WTC11 (cell line): Measurements from ENCODE around the gene RECK. TPM values are rescaled to one million over a fixed set of nuclear protein-coding genes. Genes with fewer than 3 reads are reported as not detected.

ENCODE experiments used
- ATAC-seq: fragments of 200-7000 bp; cut with Tn5 transposase; 2 replicates; pipeline ENCODE4 v1.10.0; 2021; ENCODE audit warnings: mild to moderate bottlenecking, moderate library complexity
- CTCF ChIA-PET: fragments of 300-600 bp; sonication (Branson Sonifier 250); formaldehyde crosslinking; loops from one replicate; lab custom pipeline; 2021; ENCODE audit warnings: antibody characterized with exemption; lab: Charles Lee
- POLR2A ChIA-PET: fragments of 350-600 bp; sonication (Branson Sonifier 250); formaldehyde crosslinking; loops from one replicate; lab custom pipeline; 2021; ENCODE audit warnings: antibody characterized with exemption; lab: Charles Lee
- DNase-seq: peaks from one replicate; pipeline ENCODE4 v3.0.0; 2021; ENCODE audit warnings: low spot score
- H3K27ac Mint-ChIP-seq: 2 replicates; pipeline ENCODE4 v1.8.0; 2021; ENCODE audit warnings: mixed read lengths
- H3K27me3 Mint-ChIP-seq: 2 replicates; pipeline ENCODE4 v1.8.0; 2021; ENCODE audit warnings: low read depth, mild to moderate bottlenecking, moderate library complexity, mixed read lengths
- H3K36me3 Mint-ChIP-seq: 2 replicates; pipeline ENCODE4 v1.8.0; 2021; ENCODE audit warnings: mixed read lengths
- H3K4me1 Mint-ChIP-seq: 2 replicates; pipeline ENCODE4 v1.8.0; 2022; ENCODE audit warnings: mixed read lengths
- H3K4me3 Mint-ChIP-seq: 2 replicates; pipeline ENCODE4 v1.8.0; 2021; ENCODE audit warnings: mild to moderate bottlenecking, moderate library complexity, mixed read lengths
- H3K9me3 Mint-ChIP-seq: 2 replicates; pipeline ENCODE4 v1.8.0; 2021; ENCODE audit warnings: mixed read lengths
- CDX4 ChIP-seq: fragments of 250-450 bp; sonication (Bioruptor Pico); IDR thresholded peaks from 2 replicates; pipeline ENCODE4 v1.9.0; 2021; ENCODE audit warnings: moderate library complexity, mild to moderate bottlenecking, inconsistent platforms, borderline replicate concordance
- CREM ChIP-seq: sonication (generic); formaldehyde crosslinking; IDR thresholded peaks from 2 replicates; pipeline ENCODE4 v1.8.1; 2022; ENCODE audit warnings: mild to moderate bottlenecking, missing genetic modification reagents, moderate library complexity
- E2F4 ChIP-seq: sonication (generic); formaldehyde crosslinking; IDR thresholded peaks from 2 replicates; pipeline ENCODE4 v1.8.1; 2022; ENCODE audit warnings: low read depth, mild to moderate bottlenecking, moderate library complexity, missing genetic modification reagents, borderline replicate concordance
- E2F5 ChIP-seq: sonication (generic); formaldehyde crosslinking; IDR thresholded peaks from 2 replicates; pipeline ENCODE4 v1.8.1; 2022; ENCODE audit warnings: mild to moderate bottlenecking, moderate library complexity, missing genetic modification reagents
- FOXP4 ChIP-seq: sonication (generic); formaldehyde crosslinking; IDR thresholded peaks from 2 replicates; pipeline ENCODE4 v1.8.0; 2022; ENCODE audit warnings: mild to moderate bottlenecking, missing genetic modification reagents
- GABPB1 ChIP-seq: sonication (generic); formaldehyde crosslinking; IDR thresholded peaks from 2 replicates; pipeline ENCODE4 v1.8.1; 2023; ENCODE audit warnings: mild to moderate bottlenecking, missing genetic modification reagents
- MXD4 ChIP-seq: fragments of 250-450 bp; sonication (Bioruptor Pico); IDR thresholded peaks from 2 replicates; pipeline ENCODE4 v1.8.0; 2021; ENCODE audit warnings: mild to moderate bottlenecking, moderate library complexity, borderline replicate concordance
- NR2C2 ChIP-seq: sonication (generic); formaldehyde crosslinking; IDR thresholded peaks from 2 replicates; pipeline ENCODE4 v1.8.0; 2022; ENCODE audit warnings: mild to moderate bottlenecking, missing genetic modification reagents
- RORB ChIP-seq: fragments of 250-450 bp; sonication (Bioruptor Pico); IDR thresholded peaks from 2 replicates; pipeline ENCODE4 v1.9.0; 2021; ENCODE audit warnings: mild to moderate bottlenecking
- ZBTB21 ChIP-seq: sonication (generic); formaldehyde crosslinking; IDR thresholded peaks from 2 replicates; pipeline ENCODE4 v1.8.1; 2023; ENCODE audit warnings: mild to moderate bottlenecking, missing genetic modification reagents, borderline replicate concordance
- ZBTB43 ChIP-seq: sonication (generic); formaldehyde crosslinking; IDR thresholded peaks from 2 replicates; pipeline ENCODE4 v1.8.1; 2023; ENCODE audit warnings: mild to moderate bottlenecking, missing genetic modification reagents
- ZNF317 ChIP-seq: sonication (generic); formaldehyde crosslinking; IDR thresholded peaks from 2 replicates; pipeline ENCODE4 v1.8.1; 2023; ENCODE audit warnings: low read depth, mild to moderate bottlenecking, moderate library complexity, missing genetic modification reagents, borderline replicate concordance
- ZNF396 ChIP-seq: fragments of 250-450 bp; sonication (Bioruptor Pico); IDR thresholded peaks from 2 replicates; pipeline ENCODE4 v1.8.0; 2021; ENCODE audit warnings: mild to moderate bottlenecking, moderate library complexity, borderline replicate concordance
- ZNF512 ChIP-seq: sonication (generic); formaldehyde crosslinking; IDR thresholded peaks from 2 replicates; pipeline ENCODE4 v1.8.1; 2022; ENCODE audit warnings: missing genetic modification reagents, borderline replicate concordance
- ZNF532 ChIP-seq: fragments of 250-450 bp; sonication (Bioruptor Pico); IDR thresholded peaks from 2 replicates; pipeline ENCODE4 v1.9.0; 2021; ENCODE audit warnings: mild to moderate bottlenecking, borderline replicate concordance
- total RNA-seq: library from RNA; stranded (reverse); gene quantifications from 3 replicates; pipeline ENCODE4 v1.2.3, GENCODE V29; 2021

Gene RECK
- total RNA-seq, 1 experiment from 2014 or later, result 11.2 TPM

GRCh38 chr9:36153746-36154145, 117.0 kb downstream of the RECK start (continued):
- no peak for TF ChIP-seq ZBTB43 (CRISPR knock-in tag)
- no peak for TF ChIP-seq GABPB1 (CRISPR knock-in tag)
- no peak for TF ChIP-seq MXD4 (CRISPR knock-in tag)
- TF ChIP-seq ZNF317 (CRISPR knock-in tag), result no peak
- TF ChIP-seq, all 79 proteins: peak for 0

- DNase-seq, result no peak
- H3K4me3 Mint-ChIP-seq, result no peak overlapping the region
- H3K27me3 Mint-ChIP-seq, result no peaks in the 10 kb centered on the region
- H3K9me3 Mint-ChIP-seq, result peaks cover 13% of the 10 kb centered on the region
- peaks cover 16% of the 10 kb centered on the region for H3K36me3 Mint-ChIP-seq
- POLR2A ChIA-PET, result interaction anchor here (0.8 to 1.4 kb wide), 2 partner anchors 9 to 12 kb away, joined by 3 to 4 read pairs; no protein-coding TSS in a partner anchor
- ATAC-seq, result no peak
- TF ChIP-seq CREM (CRISPR knock-in tag), result no peak
- TF ChIP-seq ZNF396 (CRISPR knock-in tag), result no peak
- TF ChIP-seq CDX4 (CRISPR knock-in tag), result no peak
- TF ChIP-seq ZNF532, result no peak
- no peak for TF ChIP-seq RORB
- no peak for TF ChIP-seq E2F5 (CRISPR knock-in tag)
- no peak for TF ChIP-seq ZNF512 (CRISPR knock-in tag)
- no peak for TF ChIP-seq ZNF317 (CRISPR knock-in tag)
- TF ChIP-seq NR2C2 (CRISPR knock-in tag), result no peak
- TF ChIP-seq E2F4 (CRISPR knock-in tag), result no peak
- no peak for TF ChIP-seq FOXP4 (CRISPR knock-in tag)
- TF ChIP-seq MXD4 (CRISPR knock-in tag), result no peak
- TF ChIP-seq ZBTB21, result no peak
- TF ChIP-seq ZBTB43 (CRISPR knock-in tag), result no peak
- TF ChIP-seq, all 79 proteins: peak for 0
- CTCF ChIA-PET, result interaction anchor here (1.1 to 2.0 kb wide), 3 partner anchors 10 to 209 kb away, joined by 3 to 11 read pairs (median 3); no protein-coding TSS in a partner anchor
- peaks cover 6% of the 10 kb centered on the region; the same call in 1 of the 2 replicates for H3K4me1 Mint-ChIP-seq
- H3K27ac Mint-ChIP-seq, result 0 out of 2 replicates have a peak overlapping the region, but pooled peaks have one; percentile 15
Measured at GRCh38 chr9:36154331-36154952, 117.7 kb downstream of the RECK start.
